HG03575 (cell line): ENCODE data around the gene NDUFB11.

Source experiments
- ATAC-seq: cut with Tn5 transposase; IDR thresholded peaks from one replicate; pipeline ENCODE4 v1.9.1; 2021; ENCODE audit not compliant: unreplicated experiment, insufficient number of reproducible peaks, low FRiP score; ENCODE audit errors: extremely low read depth

The NDUFB11 gene

GRCh38 chrX:47101206-47101605, 43.3 kb downstream of the NDUFB11 start:
- ATAC-seq = no peak

GRCh38 chrX:47098338-47099094, 46.0 kb downstream of the NDUFB11 start:
- no peak for ATAC-seq

- no peak for ATAC-seq
These were observed 47.5 kb downstream of the NDUFB11 start for GRCh38 chrX:47097018-47097417.

- ATAC-seq = no peak
These were observed 50.6 kb downstream of the NDUFB11 start for GRCh38 chrX:47093860-47094259.

GRCh38 chrX:47093248-47093647, 51.3 kb downstream of the NDUFB11 start:
- no peak for ATAC-seq
